Stimulated activated CD4-positive, alpha-beta T cell treated with anti-CD3 and anti-CD28 coated beads, Interleukin-4, amount 100 ng/mL, for 4 hours (primary cell): Measurements from ENCODE around the gene AKNA.
A peak's percentile ranks its signal among the peaks of the same experiment; 100 is the strongest.

Source experiments
- DNase-seq, 2 experiments: peaks; one replicate each; pipeline ENCODE4 v3.0.0-alpha.2; 2020

AKNA gene

DNA sequence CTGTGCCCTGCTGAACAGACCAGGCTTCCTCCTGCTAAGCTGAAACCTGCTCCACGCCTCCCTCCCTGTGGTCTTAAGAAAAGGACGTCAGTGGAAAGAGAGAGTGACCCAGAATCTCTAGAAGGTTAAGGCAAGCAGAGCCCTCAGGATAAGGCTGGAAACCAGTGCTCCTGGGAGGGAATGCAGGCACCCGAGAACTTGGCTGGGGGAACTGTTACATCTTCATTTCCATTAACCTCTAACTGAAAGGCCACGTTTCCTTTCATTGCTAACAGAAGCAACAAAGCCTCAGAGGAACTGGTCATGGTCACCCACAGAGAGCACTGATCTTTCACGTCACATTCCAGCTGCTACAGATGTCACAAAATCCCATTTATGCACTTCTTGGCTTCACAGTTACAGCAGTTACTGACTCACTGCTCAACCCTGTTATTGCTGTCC lies 26.1 kb upstream of the AKNA start:
- no peak for DNase-seq

DNA sequence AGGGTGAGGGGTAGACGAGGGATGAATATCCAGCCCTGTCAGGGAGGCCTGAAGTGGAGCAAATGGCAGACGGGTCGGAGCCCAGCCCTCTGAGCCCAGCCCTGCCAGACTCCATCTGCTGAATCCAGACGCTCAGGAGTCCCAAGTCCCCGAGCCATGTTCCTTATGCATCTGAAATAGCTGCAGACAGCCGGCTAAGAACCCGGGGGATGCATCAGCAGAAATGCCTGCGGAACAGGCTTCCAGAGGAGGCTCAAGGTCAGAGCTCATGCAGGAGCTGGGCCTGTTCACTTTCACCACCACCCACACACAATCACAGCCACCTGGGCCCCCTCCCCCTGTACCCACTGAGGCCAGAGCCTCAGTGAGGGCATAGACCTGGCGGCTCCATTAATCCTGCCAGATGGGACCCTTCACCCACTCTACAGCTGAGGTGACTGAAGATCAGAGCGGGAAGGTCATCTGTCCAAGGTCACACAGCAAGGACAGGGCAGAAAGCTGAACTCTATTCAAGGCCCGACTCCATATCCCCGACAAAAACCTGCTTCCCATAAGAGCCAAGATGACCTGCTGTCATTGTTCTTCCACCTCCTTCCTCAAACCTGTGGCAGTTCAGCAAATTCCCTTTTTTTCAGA lies 24.4 kb upstream of the AKNA start:
- DNase-seq, result no peak

DNA sequence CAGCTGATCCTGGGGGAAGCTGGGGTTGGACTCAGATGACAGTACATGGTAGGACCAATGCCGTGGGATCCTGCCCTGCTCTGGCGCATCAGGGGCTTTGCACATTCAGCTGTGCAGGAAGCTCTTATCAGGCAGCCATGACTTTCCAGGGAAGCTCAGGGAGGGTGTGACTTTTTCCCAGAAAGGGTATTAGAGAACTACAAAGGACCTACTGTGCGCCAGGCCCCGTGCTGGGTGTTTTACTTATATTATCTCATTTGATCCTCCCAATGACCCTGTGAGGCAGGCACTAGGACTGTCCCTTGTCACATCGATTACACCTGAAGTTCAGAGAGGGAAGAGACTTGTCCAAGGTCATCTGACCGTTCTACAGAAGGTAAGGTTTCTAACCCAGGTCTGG lies 23.7 kb upstream of the AKNA start:
- DNase-seq, result no peak

- DNase-seq, result no peak
Observed at GRCh38 chr9:114410910-114411309, 23.1 kb upstream of the AKNA start.

DNA sequence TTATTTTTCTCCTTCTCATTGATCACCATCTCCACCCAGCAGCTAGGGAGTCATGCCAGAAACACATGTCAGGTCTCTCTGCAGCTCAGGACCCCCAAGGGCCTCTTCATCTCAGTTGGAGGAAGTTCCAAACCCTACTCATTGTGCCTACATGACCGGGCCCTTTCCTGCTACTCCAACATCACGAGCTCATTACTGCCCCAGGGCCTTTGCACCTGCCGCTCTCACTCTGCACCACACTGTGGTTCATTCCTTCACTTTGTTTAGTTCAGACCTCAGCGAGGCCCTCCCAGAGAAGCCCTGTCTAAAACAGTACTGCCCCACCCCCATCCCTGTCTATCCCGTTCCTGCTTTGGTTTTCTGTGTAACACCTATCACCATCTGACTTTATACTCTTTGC lies 22.1 kb upstream of the AKNA start:
- no peak for DNase-seq

DNA sequence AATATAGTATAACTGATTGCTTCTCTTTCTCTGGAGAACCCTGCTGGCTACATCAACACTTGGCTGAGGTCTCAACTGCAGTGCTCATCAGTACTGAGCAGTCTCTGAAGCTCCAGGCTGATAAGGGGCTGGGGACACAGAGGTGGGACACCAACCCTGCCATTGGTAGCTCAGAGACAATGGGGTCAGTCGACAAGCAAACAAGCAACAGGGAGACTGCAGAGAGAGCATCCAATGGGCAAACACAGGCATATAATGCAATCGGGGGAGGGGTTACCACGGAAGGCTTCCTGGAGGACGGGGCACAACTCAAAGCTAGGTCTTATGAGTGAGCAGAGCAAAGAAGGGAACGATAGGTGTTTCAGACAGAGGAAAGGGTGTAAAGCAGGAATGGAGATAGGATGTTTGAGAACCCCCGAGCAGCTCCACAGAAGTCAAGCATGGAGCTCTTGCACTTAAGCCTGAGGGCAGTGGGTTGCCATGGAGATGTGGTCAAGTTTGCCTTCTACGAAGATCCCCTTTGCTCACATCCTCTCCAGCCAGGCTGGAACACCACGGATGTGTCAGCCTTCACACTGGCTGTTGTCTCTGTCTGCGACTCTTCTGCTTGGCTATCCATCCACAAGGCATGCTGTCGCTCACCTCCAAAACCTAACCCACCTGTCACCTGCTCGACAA lies 21.5 kb upstream of the AKNA start:
- DNase-seq, result no peak

GRCh38 chr9:114408645-114409044 lies 20.9 kb upstream of the AKNA start:
- no peak for DNase-seq

- no peak for DNase-seq
Observed at GRCh38 chr9:114407889-114408288, 20.1 kb upstream of the AKNA start.

DNA sequence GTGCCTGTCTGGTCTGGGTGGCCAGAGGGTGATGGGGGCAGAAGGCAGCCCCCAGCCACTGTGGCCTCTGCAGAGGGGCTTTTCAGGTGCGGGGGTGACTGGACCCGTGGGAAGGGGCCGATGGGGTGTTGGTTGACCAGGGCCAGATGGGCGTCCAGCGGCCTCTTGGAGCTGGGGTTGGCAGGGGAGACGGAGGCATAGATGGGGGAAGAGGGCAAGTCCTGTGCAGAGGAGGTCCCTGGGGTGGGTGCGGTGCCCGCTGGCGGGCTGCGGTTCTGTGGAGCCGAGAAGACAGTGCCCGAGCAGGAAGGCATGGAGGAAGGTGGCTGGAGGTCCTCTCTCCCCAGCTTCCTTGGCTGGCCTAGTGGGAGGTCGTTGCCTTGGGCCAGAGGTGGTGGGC lies 18.7 kb upstream of the AKNA start:
- no peak for DNase-seq

DNA sequence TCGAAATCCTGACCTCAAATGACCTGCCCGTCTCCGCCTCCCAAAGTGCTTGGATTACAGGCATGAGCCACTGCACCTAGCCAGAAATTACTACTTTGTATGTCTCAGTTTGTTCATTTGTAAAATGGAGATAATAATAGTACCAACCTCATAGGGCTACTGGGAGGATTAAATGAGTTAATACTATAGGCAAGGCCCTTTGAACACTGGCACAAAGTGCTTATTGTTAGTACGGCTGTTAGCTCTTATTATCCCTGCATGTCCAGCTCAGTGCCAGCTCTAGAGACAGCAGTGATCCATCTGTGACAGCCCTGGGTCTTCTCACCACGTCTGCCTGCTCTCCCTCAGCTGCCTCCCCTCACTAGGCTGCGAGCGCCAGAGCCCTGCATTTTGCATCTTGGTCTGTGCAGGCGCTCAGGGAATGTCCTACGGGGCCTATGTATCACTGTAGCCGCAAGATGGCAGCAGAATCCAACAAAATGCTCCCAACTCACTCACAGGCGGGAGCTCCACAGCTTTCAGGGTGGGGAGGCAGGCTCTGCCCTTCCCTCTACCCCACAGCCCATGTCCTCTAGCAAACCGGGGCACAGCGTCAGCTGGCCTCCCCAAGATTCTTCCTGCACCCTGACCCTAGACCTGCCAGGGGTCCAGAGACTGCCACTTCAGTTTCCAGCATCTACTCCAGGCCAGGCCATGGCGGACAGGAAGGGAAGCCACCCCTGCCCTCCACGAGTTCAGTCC lies 17.7 kb upstream of the AKNA start:
- DNase-seq, result peak; percentile 64 to 70

- no peak for DNase-seq
Observed at GRCh38 chr9:114404531-114404930, 16.7 kb upstream of the AKNA start.

DNA sequence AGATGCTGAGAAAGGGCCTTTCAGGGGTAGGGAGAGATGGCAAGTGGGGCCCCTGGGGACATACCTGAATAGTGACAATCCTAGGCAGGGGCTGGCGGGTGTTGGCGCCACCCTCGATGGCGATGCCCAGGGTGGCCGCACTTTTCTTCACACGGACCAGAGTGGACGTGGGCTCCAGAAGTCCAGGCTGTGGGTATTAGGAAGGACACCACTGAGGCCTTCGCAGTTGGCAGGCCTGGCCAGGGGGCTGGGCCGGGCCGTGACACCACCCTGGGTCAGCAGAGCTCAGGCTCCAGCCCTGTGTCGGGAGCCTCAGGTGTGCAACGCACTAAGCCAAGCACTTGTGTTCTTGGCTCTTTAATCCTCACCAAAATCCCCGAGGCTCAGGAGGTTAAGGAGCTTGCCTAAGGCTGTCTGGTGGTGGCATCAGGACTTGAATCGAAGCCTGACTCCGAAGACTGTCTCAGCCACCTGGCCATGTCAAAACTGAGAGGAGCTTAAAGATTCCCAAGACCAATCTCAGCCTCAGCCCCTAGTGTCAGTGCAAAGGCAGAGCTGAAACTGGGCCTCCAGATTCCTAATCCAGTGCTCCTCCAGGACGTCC lies 15.5 kb upstream of the AKNA start:
- no peak for DNase-seq

DNA sequence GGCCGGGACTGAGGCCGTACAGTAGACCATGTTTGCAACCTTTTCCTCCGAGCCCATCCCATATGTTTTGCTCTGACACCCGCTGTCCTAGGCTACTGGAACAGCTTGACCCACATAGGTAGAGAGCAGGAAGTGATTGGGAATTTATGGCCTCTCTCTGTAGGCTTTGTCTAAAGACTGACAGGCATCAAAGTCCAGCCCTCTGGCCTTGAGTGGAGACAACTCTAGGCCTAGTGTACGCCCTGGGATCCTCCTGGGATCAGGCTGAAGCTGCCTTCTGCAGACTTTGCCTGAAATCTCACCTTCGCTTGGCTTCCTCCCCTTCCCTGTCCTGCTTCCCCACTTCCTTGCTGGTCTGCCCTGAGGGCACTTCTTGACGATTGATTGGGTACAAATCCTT lies 13.6 kb upstream of the AKNA start:
- no peak for DNase-seq

GRCh38 chr9:114400772-114401171 lies 13.0 kb upstream of the AKNA start:
- DNase-seq, result no peak

DNA sequence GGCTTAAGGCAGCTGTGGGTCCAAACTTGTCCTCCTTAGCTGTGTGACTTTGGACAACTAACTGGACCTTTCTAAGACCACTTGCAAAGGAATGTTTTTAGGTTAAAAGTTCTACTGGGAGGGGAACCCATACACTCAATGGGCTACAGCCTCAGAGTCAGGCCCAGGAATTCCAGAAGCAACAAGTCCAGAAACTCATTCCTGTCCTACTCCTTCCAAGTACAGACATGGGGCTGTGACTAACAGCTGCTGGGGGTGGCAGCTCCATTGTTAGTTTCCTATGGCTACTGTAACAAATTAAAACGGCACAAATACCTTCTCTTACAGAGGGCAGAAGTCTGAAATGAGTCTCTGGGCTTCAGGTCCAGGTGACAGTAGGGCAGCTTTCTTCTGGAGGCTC lies 12.4 kb upstream of the AKNA start:
- no peak for DNase-seq

GRCh38 chr9:114399381-114399780 lies 11.6 kb upstream of the AKNA start:
- no peak for DNase-seq

GRCh38 chr9:114397848-114398605 lies 10.2 kb upstream of the AKNA start:
- peak; percentile 92 to 97 for DNase-seq

DNA sequence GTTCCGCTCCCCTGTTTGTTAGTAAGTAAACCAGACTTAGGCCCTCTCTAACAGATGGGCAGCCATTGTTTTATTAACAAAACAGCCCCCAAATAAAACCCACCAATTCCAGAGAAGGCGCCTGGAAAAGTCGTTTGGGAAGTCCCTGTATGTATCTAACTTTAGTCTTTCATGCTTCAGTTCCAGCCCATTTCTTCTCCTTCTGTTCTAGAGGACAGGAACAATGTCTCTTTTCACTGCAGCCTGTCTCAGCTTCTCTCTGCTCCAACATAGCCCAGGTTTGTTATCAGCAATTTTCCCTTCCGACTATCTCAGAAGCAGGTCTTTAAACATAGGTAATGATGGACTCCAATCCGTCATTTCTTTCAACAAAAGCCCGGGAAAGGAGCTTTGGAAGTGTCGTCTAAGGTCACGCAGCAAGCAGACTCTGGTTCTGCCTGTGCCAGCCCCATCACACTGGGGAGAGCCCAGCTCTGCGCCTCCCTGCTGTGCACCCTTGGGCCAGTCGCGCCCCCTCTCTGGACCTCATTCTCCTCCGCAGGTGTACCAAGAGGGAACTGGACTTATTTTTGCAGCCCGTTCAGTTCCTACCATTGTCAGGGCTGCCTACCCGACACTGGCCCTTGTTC lies 9.6 kb upstream of the AKNA start:
- DNase-seq, result no peak

DNA sequence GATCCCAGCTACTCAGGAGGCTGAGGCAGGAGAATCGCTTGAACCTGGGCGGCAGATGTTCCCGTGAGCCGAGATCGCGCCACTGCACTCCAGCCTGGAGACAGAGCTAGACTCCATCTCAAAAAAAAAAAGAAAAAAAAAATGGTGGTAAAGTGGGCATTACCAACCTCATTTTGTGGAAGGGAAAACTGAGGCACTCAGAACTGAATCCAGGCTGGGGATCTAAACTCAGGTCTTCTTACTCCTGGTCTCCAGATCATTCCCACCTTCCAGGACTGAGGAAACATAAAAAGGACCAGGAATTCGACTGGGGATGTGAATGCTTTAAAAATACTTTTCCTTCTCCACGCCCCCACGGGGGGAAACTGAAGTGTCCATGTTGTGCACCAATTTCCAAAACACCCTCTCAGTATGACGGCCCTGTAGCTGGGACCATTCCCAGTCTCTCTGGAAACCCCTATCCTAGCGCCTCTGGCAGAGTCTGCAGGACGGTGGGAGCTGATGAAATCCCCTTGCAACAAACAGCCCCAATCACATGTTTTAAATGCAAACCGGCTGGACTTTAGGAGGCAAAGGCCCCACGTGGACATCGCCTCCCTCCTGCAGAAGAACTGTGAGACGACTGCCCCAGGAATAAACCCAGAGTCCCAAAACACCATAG lies 8.9 kb upstream of the AKNA start:
- no peak for DNase-seq

GRCh38 chr9:114395768-114396167 lies 8.0 kb upstream of the AKNA start:
- no peak for DNase-seq

- DNase-seq, result no peak
Observed at GRCh38 chr9:114395334-114395617, 7.5 kb upstream of the AKNA start.
